Sigmoid colon (tissue), 4 donors: Measurements from ENCODE around the gene MIER1.

ENCODE experiments used
- CTCF ChIP-seq, 4 experiments: fragments of 450-650 bp in 3 of 4; fragments of 200-600 bp in 1 of 4; IDR thresholded peaks; one replicate each; pipeline ENCODE4 v1.5.1; 2016 to 2019; ENCODE audit warnings: antibody characterized with exemption in 4 of 4, mild to moderate bottlenecking in 3 of 4, moderate library complexity in 2 of 4
- POLR2A ChIP-seq, 2 donors: fragments of 450-650 bp; IDR thresholded peaks; one replicate each; pipeline ENCODE4 v1.6.1; 2016; ENCODE audit warnings: antibody characterized with exemption in 2 of 2, mild to moderate bottlenecking in 2 of 2, moderate library complexity in 2 of 2
- POLR2AphosphoS5 ChIP-seq, 4 donors: sonication (generic); formaldehyde crosslinking; IDR thresholded peaks; one replicate each; pipeline ENCODE4 v1.6.1; 2017; ENCODE audit warnings: antibody characterized with exemption in 4 of 4

GRCh38 chr1:67020304-67020703 is 95.5 kb downstream of the MIER1 start:
- TF ChIP-seq CTCF (IDR thresholded peaks at IDR 0.05) (no peak), POLR2A (IDR thresholded peaks at IDR 0.05) (no peak), POLR2AphosphoS5 (IDR thresholded peaks at IDR 0.05) (no peak)
